Calu3 (cell line): ENCODE results near the gene UQCC2. TPM values are rescaled to one million over a fixed set of nuclear protein-coding genes. Genes with fewer than 3 reads are reported as not detected.

ENCODE experiments used
- BruUV-seq: library from RNA; stranded (reverse); fragments of 400-500 nt; replicated peaks from 2 replicates; lab custom pipeline; 2021; lab: Mats Ljungman, UMichigan
- CTCF ChIA-PET: fragments of 300-600 bp; sonication (Branson Sonifier 250); formaldehyde crosslinking; loops from one replicate; lab custom pipeline; 2022; ENCODE audit warnings: antibody characterized with exemption; lab: Charles Lee
- DNase-seq: peaks from one replicate; pipeline ENCODE4 v3.0.0; 2022
- H3K27ac Mint-ChIP-seq: one replicate; pipeline ENCODE4 v1.8.0; 2022; ENCODE audit warnings: mixed read lengths; ENCODE audit not compliant: unreplicated experiment
- H3K27me3 Mint-ChIP-seq: one replicate; pipeline ENCODE4 v1.8.0; 2022; ENCODE audit warnings: mixed read lengths; ENCODE audit not compliant: unreplicated experiment
- H3K36me3 Mint-ChIP-seq: one replicate; pipeline ENCODE4 v1.8.0; 2022; ENCODE audit warnings: mild to moderate bottlenecking, moderate library complexity, mixed read lengths; ENCODE audit not compliant: insufficient read depth, unreplicated experiment
- H3K4me1 Mint-ChIP-seq: one replicate; pipeline ENCODE4 v1.8.0; 2022; ENCODE audit warnings: mild to moderate bottlenecking, low read depth, mixed read lengths; ENCODE audit not compliant: unreplicated experiment
- H3K4me3 Mint-ChIP-seq: one replicate; pipeline ENCODE4 v1.8.0; 2022; ENCODE audit warnings: mild to moderate bottlenecking, low read depth, moderate library complexity, mixed read lengths; ENCODE audit not compliant: unreplicated experiment
- H3K9me3 Mint-ChIP-seq: one replicate; pipeline ENCODE4 v1.8.0; 2022; ENCODE audit warnings: low read depth, mixed read lengths; ENCODE audit not compliant: unreplicated experiment
- CTCF ChIP-seq: fragments of 200-600 bp; IDR thresholded peaks from one replicate; pipeline ENCODE4 v1.8.0; 2022; ENCODE audit warnings: antibody characterized with exemption; ENCODE audit not compliant: unreplicated experiment
- intact Hi-C: fragments of 100-400 bp; cut with micrococcal nuclease; formaldehyde crosslinking; loops from one replicate; pipeline ENCODE4 v1.10.0; 2022; ENCODE audit not compliant: unreplicated experiment
- total RNA-seq: library from RNA; stranded (reverse); gene quantifications from 2 replicates; pipeline ENCODE4 v1.2.3, GENCODE V29; 2022

The UQCC2 gene
- total RNA-seq, 1 experiment from 2014 or later = 142 TPM

- peaks cover 12% of the 10 kb centered on the region for H3K27me3 Mint-ChIP-seq
- H3K9me3 Mint-ChIP-seq = no peaks in the 10 kb centered on the region
- no peak for TF ChIP-seq CTCF
- H3K4me1 Mint-ChIP-seq = peaks cover 39% of the 10 kb centered on the region
- BruUV-seq = no TSS peak
- no peak for DNase-seq
- no peaks in the 10 kb centered on the region for H3K36me3 Mint-ChIP-seq
- no peak overlapping the region for H3K4me3 Mint-ChIP-seq
- intact Hi-C loops = no loop called here
- H3K27ac Mint-ChIP-seq = no peak overlapping the region
- CTCF ChIA-PET = interaction anchor here (1.1 to 2.9 kb wide), 6 partner anchors 11 to 46 kb away, joined by 3 to 29 read pairs (median 14); partner anchors contain the start of gene UQCC2
Observed at GRCh38 chr6:33742837-33743236, 31.3 kb upstream of the UQCC2 start.

GRCh38 chr6:33742092-33742491 lies 30.6 kb upstream of the UQCC2 start:
- TF ChIP-seq CTCF = no peak
- Mint-ChIP-seq H3K4me1 (peaks cover 39% of the 10 kb centered on the region), H3K9me3 (no peaks in the 10 kb centered on the region), H3K27ac (no peak overlapping the region), H3K4me3 (no peak overlapping the region), H3K36me3 (no peaks in the 10 kb centered on the region), H3K27me3 (peaks cover 5% of the 10 kb centered on the region)
- CTCF ChIA-PET = interaction anchor here (0.7 to 2.9 kb wide), 3 partner anchors 20 to 45 kb away, joined by 3 to 12 read pairs (median 3); no protein-coding TSS in a partner anchor
- BruUV-seq = no TSS peak
- intact Hi-C loops = no loop called here
- DNase-seq = no peak

GRCh38 chr6:33740794-33741193 lies 29.3 kb upstream of the UQCC2 start:
- Mint-ChIP-seq H3K27ac (no peak overlapping the region), H3K27me3 (no peaks in the 10 kb centered on the region), H3K9me3 (no peaks in the 10 kb centered on the region), H3K36me3 (no peaks in the 10 kb centered on the region), H3K4me1 (peaks cover 38% of the 10 kb centered on the region), H3K4me3 (no peak overlapping the region)
- CTCF ChIA-PET = interaction anchor here (0.6 to 0.9 kb wide), 2 partner anchors 250 to 319 kb away, joined by 3 read pairs; no protein-coding TSS in a partner anchor
- TF ChIP-seq CTCF = no peak
- no peak for DNase-seq
- intact Hi-C loops = no loop called here
- BruUV-seq = no TSS peak

DNA sequence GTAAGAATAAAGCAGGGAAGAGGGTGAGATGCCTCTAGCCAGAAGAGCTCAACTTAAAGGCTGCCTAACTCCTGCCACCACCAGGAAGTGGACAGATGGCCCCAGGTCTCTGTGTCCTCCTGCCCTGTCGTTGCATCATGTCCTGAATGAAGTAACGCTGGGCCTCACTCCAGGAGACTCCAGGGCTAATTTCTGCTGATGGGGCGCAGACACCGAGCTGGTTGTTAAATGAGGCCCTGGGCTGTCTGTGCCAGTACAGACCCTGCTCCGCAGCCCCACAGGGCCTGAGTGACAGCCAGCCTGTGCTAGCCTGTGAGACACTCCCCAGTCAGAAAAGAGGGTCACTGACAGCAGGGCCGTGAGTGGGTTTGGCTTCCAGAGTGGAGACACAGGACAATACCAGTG lies 28.7 kb upstream of the UQCC2 start:
- no peaks in the 10 kb centered on the region for H3K9me3 Mint-ChIP-seq
- CTCF ChIA-PET = interaction anchor here (0.6 to 1.1 kb wide), 4 partner anchors 19 to 315 kb away, joined by 3 to 6 read pairs (median 4); partner anchors contain the start of gene UQCC2
- H3K4me3 Mint-ChIP-seq = no peak overlapping the region
- BruUV-seq = no TSS peak
- H3K27me3 Mint-ChIP-seq = no peaks in the 10 kb centered on the region
- H3K36me3 Mint-ChIP-seq = no peaks in the 10 kb centered on the region
- TF ChIP-seq CTCF = no peak
- H3K27ac Mint-ChIP-seq = peak overlapping the region; percentile 27
- intact Hi-C loops = no loop called here
- peak; percentile 45 for DNase-seq
- peaks cover 32% of the 10 kb centered on the region for H3K4me1 Mint-ChIP-seq
